ENCODE measurements around the gene ATP1B2.
"Not testable (repeated sequence)": the region's sequence is repeated elsewhere in the genome, so short reads cannot be mapped to it uniquely, and the experiment has no call there.

The ATP1B2 gene

GRCh38 chr17:7636163-7636562, 14.6 kb upstream of the ATP1B2 start:
- DNase-seq, result no peak

GRCh38 chr17:7640783-7641182, 9.9 kb upstream of the ATP1B2 start:
- no peak for DNase-seq

GRCh38 chr17:7641635-7642034, 9.1 kb upstream of the ATP1B2 start:
- DNase-seq, result not testable (repeated sequence)

- no peak for DNase-seq
These were observed 6.0 kb upstream of the ATP1B2 start for GRCh38 chr17:7644775-7645174.

- no peak for DNase-seq
These were observed 4.3 kb upstream of the ATP1B2 start for GRCh38 chr17:7646457-7646856.

- DNase-seq, result no peak
These were observed 3.7 kb upstream of the ATP1B2 start for GRCh38 chr17:7647018-7647417.

GRCh38 chr17:7651097-7651664, 455 bp downstream of the ATP1B2 start:
- no peak for DNase-seq

GRCh38 chr17:7651665-7652387, 1.1 kb downstream of the ATP1B2 start:
- DNase-seq, result no peak

- no peak for DNase-seq
These were observed 1.9 kb downstream of the ATP1B2 start for GRCh38 chr17:7652388-7653356.

GRCh38 chr17:7654832-7655540, 4.3 kb downstream of the ATP1B2 start:
- no peak for DNase-seq

- no peak for DNase-seq
These were observed 4.8 kb downstream of the ATP1B2 start for GRCh38 chr17:7655541-7655840.

GRCh38 chr17:7656958-7657609, 6.4 kb downstream of the ATP1B2 start:
- DNase-seq, result no peak

- no peak for DNase-seq
These were observed 17.1 kb downstream of the ATP1B2 start for GRCh38 chr17:7667656-7668406.

- no peak for DNase-seq
These were observed 17.8 kb downstream of the ATP1B2 start for GRCh38 chr17:7668482-7668881.

GRCh38 chr17:7673239-7673638, 22.5 kb downstream of the ATP1B2 start:
- DNase-seq, result peak; percentile 78

- DNase-seq, result no peak
These were observed 24.2 kb downstream of the ATP1B2 start for GRCh38 chr17:7674934-7675333.

GRCh38 chr17:7676533-7676932, 25.8 kb downstream of the ATP1B2 start:
- no peak for DNase-seq

- no peak for DNase-seq
These were observed 26.8 kb downstream of the ATP1B2 start for GRCh38 chr17:7677388-7678067.

- no peak for DNase-seq
These were observed 34.3 kb downstream of the ATP1B2 start for GRCh38 chr17:7684851-7685532.

GRCh38 chr17:7685533-7686221, 35.0 kb downstream of the ATP1B2 start:
- peak; percentile 93 for DNase-seq
